ENCODE data around the gene RELA.

GRCh38 chr11:65640483-65641296 is 22.0 kb downstream of the RELA start:
- TF ChIP-seq, protein P1, sequence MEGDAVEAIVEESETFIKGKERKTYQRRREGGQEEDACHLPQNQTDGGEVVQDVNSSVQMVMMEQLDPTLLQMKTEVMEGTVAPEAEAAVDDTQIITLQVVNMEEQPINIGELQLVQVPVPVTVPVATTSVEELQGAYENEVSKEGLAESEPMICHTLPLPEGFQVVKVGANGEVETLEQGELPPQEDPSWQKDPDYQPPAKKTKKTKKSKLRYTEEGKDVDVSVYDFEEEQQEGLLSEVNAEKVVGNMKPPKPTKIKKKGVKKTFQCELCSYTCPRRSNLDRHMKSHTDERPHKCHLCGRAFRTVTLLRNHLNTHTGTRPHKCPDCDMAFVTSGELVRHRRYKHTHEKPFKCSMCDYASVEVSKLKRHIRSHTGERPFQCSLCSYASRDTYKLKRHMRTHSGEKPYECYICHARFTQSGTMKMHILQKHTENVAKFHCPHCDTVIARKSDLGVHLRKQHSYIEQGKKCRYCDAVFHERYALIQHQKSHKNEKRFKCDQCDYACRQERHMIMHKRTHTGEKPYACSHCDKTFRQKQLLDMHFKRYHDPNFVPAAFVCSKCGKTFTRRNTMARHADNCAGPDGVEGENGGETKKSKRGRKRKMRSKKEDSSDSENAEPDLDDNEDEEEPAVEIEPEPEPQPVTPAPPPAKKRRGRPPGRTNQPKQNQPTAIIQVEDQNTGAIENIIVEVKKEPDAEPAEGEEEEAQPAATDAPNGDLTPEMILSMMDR (IDR thresholded peaks at IDR 0.05) = no peak
- TF ChIP-seq POLR2A (IDR thresholded peaks at IDR 0.05) = no peak

All from esophagus squamous epithelium (tissue), 4 donors.